Measurements from ENCODE around the gene FBXO46. TPM values are rescaled to one million over a fixed set of nuclear protein-coding genes. Genes with fewer than 3 reads are reported as not detected.

FBXO46 gene
- total and polyA plus RNA-seq, 2 of the 13 experiments (the other 11 are each of a cell fraction or from before 2014, with no cell fraction given): 6.2 to 6.4 TPM

DNA sequence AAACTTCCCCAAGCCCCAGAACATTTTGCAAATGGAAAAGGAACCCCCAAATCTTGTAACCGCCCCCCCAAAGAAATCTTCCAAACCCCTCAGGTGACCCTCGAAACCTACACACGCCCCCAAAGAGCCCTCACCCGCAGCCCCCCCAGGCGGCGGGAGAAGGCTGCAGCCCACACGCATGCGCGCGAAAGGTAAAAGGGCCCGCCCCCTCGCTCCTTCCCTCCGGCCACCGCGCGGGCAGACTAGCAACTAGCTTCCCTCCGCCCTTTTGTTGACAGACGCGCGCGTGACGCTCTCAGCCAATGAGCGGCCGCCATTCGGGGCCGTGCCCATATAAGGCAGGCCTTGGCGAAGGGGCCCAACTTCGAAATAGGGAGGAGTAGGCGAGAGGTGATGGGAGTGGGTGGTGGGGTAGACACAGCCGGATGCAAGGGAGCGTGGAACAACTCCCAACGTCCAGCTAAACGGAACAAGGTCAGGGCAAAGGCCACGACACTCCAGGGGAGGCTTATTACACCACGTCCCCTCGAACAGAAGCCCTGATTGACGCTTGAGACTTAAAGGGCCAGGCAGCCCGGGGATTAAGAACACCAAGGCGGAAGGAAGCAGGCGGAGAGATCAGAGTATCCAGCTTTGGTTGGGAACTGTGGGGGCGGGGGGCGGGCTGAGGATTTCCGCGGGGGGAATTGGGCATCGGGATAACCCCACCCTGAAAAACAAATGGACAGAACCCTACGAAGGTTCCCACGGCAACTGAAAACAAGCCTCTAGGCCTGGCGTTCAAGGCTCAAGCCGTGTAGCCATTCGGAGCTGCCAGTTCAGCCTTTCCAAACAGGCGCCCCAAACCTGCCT lies 13.3 kb downstream of the FBXO46 start (continued):
- TF ChIP-seq FOXA1 (IDR thresholded peaks at IDR 0.05) (no peak), FOXA1 (CRISPR knock-in tag; IDR thresholded peaks at IDR 0.05) (peak; percentile 84), RAD51 (IDR thresholded peaks at IDR 0.05; ENCODE audit: borderline replicate concordance) (peak; percentile 73), ZNF24 (IDR thresholded peaks at IDR 0.05) (no peak), NONO (IDR thresholded peaks at IDR 0.05) (no peak), NONO (CRISPR knock-in tag; conservative IDR thresholded peaks at IDR 0.05) (peak; percentile 84), NCOR1 (IDR thresholded peaks at IDR 0.05; ENCODE audit: borderline replicate concordance, low read length) (peak; percentile 61), LBX2 (CRISPR knock-in tag; IDR thresholded peaks at IDR 0.05; ENCODE audit: borderline replicate concordance) (no peak), ZNF431 (CRISPR knock-in tag; IDR thresholded peaks at IDR 0.05; ENCODE audit: borderline replicate concordance, low read depth) (peak; percentile 58; the same call in 1 of the 2 replicates), MAF1 (CRISPR knock-in tag; IDR thresholded peaks at IDR 0.05; ENCODE audit: borderline replicate concordance) (no peak), ZNF768 (CRISPR knock-in tag; IDR thresholded peaks at IDR 0.05) (no peak), PAXIP1 (CRISPR knock-in tag; conservative IDR thresholded peaks at IDR 0.05) (peak; percentile 96), RELA (CRISPR knock-in tag; IDR thresholded peaks at IDR 0.05) (no peak; the same call in 1 of the 2 replicates), REPIN1 (CRISPR knock-in tag; IDR thresholded peaks at IDR 0.05; ENCODE audit: borderline replicate concordance, low read depth) (peak; percentile 86), NFYB (CRISPR knock-in tag; IDR thresholded peaks at IDR 0.05) (peak; percentile 87), TEAD3 (CRISPR knock-in tag; optimal IDR thresholded peaks at IDR 0.05; ENCODE audit: borderline replicate concordance) (peak; percentile 87), ZNF343 (CRISPR knock-in tag; IDR thresholded peaks at IDR 0.05) (peak; percentile 56; the same call in 1 of the 2 replicates)
- TF ChIP-seq, protein P1, sequence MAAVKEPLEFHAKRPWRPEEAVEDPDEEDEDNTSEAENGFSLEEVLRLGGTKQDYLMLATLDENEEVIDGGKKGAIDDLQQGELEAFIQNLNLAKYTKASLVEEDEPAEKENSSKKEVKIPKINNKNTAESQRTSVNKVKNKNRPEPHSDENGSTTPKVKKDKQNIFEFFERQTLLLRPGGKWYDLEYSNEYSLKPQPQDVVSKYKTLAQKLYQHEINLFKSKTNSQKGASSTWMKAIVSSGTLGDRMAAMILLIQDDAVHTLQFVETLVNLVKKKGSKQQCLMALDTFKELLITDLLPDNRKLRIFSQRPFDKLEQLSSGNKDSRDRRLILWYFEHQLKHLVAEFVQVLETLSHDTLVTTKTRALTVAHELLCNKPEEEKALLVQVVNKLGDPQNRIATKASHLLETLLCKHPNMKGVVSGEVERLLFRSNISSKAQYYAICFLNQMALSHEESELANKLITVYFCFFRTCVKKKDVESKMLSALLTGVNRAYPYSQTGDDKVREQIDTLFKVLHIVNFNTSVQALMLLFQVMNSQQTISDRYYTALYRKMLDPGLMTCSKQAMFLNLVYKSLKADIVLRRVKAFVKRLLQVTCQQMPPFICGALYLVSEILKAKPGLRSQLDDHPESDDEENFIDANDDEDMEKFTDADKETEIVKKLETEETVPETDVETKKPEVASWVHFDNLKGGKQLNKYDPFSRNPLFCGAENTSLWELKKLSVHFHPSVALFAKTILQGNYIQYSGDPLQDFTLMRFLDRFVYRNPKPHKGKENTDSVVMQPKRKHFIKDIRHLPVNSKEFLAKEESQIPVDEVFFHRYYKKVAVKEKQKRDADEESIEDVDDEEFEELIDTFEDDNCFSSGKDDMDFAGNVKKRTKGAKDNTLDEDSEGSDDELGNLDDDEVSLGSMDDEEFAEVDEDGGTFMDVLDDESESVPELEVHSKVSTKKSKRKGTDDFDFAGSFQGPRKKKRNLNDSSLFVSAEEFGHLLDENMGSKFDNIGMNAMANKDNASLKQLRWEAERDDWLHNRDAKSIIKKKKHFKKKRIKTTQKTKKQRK (IDR thresholded peaks at IDR 0.05; ENCODE audit: low read length): no peak
- TF ChIP-seq, protein P2, sequence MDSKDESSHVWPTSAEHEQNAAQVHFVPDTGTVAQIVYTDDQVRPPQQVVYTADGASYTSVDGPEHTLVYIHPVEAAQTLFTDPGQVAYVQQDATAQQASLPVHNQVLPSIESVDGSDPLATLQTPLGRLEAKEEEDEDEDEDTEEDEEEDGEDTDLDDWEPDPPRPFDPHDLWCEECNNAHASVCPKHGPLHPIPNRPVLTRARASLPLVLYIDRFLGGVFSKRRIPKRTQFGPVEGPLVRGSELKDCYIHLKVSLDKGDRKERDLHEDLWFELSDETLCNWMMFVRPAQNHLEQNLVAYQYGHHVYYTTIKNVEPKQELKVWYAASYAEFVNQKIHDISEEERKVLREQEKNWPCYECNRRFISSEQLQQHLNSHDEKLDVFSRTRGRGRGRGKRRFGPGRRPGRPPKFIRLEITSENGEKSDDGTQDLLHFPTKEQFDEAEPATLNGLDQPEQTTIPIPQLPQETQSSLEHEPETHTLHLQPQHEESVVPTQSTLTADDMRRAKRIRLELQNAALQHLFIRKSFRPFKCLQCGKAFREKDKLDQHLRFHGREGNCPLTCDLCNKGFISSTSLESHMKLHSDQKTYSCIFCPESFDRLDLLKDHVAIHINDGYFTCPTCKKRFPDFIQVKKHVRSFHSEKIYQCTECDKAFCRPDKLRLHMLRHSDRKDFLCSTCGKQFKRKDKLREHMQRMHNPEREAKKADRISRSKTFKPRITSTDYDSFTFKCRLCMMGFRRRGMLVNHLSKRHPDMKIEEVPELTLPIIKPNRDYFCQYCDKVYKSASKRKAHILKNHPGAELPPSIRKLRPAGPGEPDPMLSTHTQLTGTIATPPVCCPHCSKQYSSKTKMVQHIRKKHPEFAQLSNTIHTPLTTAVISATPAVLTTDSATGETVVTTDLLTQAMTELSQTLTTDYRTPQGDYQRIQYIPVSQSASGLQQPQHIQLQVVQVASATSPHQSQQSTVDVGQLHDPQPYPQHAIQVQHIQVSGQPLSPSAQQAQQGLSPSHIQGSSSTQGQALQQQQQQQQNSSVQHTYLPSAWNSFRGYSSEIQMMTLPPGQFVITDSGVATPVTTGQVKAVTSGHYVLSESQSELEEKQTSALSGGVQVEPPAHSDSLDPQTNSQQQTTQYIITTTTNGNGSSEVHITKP (CRISPR knock-in tag; IDR thresholded peaks at IDR 0.05; ENCODE audit: low read depth): peak; percentile 79
